ENCODE results near the gene MRTO4. TPM values are rescaled to one million over a fixed set of nuclear protein-coding genes. Genes with fewer than 3 reads are reported as not detected.

The MRTO4 gene
- 10 to 100 TPM; 16.0 to 19.5 (median 17.5) TPM for total RNA-seq

- WGBS, 2 donors = 0 to 1% methylated on average over 20 to 34 of the region's 81 CpGs
- intact Hi-C loops (cut with DNase I) = loop anchor here (10.0 kb wide), 1 partner anchor 403 kb away; no protein-coding TSS in a partner anchor
These were observed at the start of gene MRTO4, which contains the start of gene EMC1 for GRCh38 chr1:19251305-19252196. Gene MRTO4 (plus strand): TSS chr1:19251805. CDS start chr1:19251836, 31 bp downstream. Gene EMC1 (minus strand): TSS chr1:19251524. CDS start chr1:19251509, 15 bp downstream.

DNA sequence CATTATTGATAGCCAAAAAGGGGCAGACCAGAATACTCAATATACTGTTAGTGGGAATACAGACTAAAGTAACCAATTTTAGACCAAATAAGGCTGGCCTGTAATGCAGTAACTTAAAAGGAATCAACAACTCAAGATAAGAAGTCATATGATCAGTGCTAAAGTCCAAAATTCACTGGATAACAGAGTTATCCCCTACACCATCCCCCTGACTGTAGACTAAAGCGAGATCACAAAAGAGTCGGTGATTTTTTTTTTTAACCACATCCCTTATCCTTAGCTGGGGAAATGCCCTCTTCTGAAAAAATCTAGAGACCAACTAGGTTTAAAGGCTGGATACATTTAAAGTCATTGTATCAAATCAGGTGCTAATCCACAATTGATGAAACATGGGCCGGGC lies 49.2 kb upstream of the MRTO4 start:
- Histone ChIP-seq H3K36me3 (peaks cover 24 to 28% of the 10 kb centered on the region in 2 donors), H3K9me3 (no peaks in the 10 kb centered on the region), H3K4me3 (replicated peaks in 1 of 3) (no peak overlapping the region), H3K4me1 (peaks cover 0 to 17% of the 10 kb centered on the region in 2 donors), H3K27me3 (no peaks in the 10 kb centered on the region), H3K27ac (no peak overlapping the region)
- WGBS, 2 donors = 78 to 94% methylated on average over 3 of the region's 3 CpGs
- intact Hi-C loops (cut with DNase I) = no loop called here
- TF ChIP-seq POLR2A (IDR thresholded peaks at IDR 0.05) = no peak
- TF ChIP-seq CTCF (IDR thresholded peaks at IDR 0.05) = no peak
- DNase-seq = no peak

More at GRCh38 chr1:19251305-19252196, at the start of gene MRTO4, which contains the start of gene EMC1:
- H3K4me3 ChIP-seq (replicated peaks in 1 of 3) = peak within 1 kb of the TSS; percentile 78 to 99 (median 82)
- peak in 1 of 2 donors; percentile 40 for TF ChIP-seq POLR2A (IDR thresholded peaks at IDR 0.05)
- TF ChIP-seq CTCF (IDR thresholded peaks at IDR 0.05) = peak in 1 of 6 experiments; percentile 21
- no peaks in the 10 kb centered on the region for H3K36me3 ChIP-seq
- H3K27me3 ChIP-seq = no peaks in the 10 kb centered on the region
- peaks cover 18 to 21% of the 10 kb centered on the region in 2 donors for H3K4me1 ChIP-seq
- H3K9me3 ChIP-seq = no peaks in the 10 kb centered on the region
- DNase-seq = peak; percentile 81 to 84
- peak within 1 kb of the TSS; percentile 88 to 98 (median 94) for H3K27ac ChIP-seq

- no peak overlapping the region for H3K4me3 ChIP-seq (replicated peaks in 1 of 3)
- peak; percentile 17 to 53 for DNase-seq
- peaks cover under 1 to 20% of the 10 kb centered on the region in 2 donors for H3K4me1 ChIP-seq
- 35 to 54% methylated on average over 2 of the region's 2 CpGs for WGBS, 2 donors
- peaks cover 13 to 18% of the 10 kb centered on the region in 2 donors for H3K36me3 ChIP-seq
- intact Hi-C loops (cut with DNase I) = no loop called here
- TF ChIP-seq POLR2A (IDR thresholded peaks at IDR 0.05) (no peak), CTCF (IDR thresholded peaks at IDR 0.05) (no peak)
- H3K27ac ChIP-seq = peak overlapping the region in 1 of 3 donors; percentile 17
- H3K27me3 ChIP-seq = no peaks in the 10 kb centered on the region
- no peaks in the 10 kb centered on the region for H3K9me3 ChIP-seq
These were observed 48.2 kb upstream of the MRTO4 start for GRCh38 chr1:19203440-19203839.

DNA sequence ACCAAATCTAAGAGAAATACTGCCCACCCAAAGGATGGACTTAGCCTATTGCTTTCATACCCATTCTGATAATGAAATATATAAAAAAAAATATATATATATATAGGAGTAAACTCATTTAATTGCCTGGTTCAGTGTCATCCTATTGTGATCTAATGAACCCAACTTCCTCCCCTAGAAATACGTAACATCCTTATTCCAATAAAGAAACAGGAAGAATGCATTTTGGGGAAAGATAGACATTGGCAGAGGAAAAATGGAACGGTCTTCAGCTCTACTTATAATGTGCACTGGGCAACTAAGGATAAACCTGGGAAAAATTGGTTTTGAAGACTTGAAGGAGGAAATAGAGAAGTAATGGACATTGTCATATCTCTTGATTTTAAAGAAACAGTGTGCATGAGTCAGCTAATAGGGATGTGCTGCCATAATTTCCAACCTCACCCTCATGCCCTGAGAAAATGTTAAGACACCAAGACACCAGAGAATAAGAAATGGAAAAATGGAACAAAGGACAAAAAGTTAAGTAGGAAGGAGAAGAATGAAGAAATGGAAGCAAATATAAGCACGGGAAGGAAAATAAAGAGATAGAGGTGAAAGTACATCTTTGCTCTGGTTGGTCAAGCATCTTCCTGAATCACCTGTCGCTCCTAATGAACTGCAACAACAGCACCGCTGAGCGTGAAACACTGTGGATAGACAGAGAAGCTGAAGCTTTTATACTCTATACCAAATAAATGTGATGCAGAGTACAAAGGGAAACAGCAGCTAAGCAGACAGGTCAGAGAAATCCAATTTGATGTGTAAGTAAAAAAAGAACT lies 46.9 kb upstream of the MRTO4 start:
- DNase-seq = no peak
- no peak overlapping the region for H3K4me3 ChIP-seq (replicated peaks in 1 of 3)
- H3K27ac ChIP-seq = no peak overlapping the region
- intact Hi-C loops (cut with DNase I) = no loop called here
- TF ChIP-seq CTCF (IDR thresholded peaks at IDR 0.05) (no peak), POLR2A (IDR thresholded peaks at IDR 0.05) (no peak)
- 87 to 89% methylated on average over 6 of the region's 6 CpGs for WGBS, 2 donors
- H3K27me3 ChIP-seq = no peaks in the 10 kb centered on the region
- H3K36me3 ChIP-seq = peaks cover 1 to 5% of the 10 kb centered on the region in 2 donors
- no peaks in the 10 kb centered on the region for H3K9me3 ChIP-seq
- peaks cover 7 to 20% of the 10 kb centered on the region in 2 donors for H3K4me1 ChIP-seq
